ENCODE measurements around the gene FEM1C. TPM values are rescaled to one million over a fixed set of nuclear protein-coding genes. Genes with fewer than 3 reads are reported as not detected.

FEM1C gene, protein sequence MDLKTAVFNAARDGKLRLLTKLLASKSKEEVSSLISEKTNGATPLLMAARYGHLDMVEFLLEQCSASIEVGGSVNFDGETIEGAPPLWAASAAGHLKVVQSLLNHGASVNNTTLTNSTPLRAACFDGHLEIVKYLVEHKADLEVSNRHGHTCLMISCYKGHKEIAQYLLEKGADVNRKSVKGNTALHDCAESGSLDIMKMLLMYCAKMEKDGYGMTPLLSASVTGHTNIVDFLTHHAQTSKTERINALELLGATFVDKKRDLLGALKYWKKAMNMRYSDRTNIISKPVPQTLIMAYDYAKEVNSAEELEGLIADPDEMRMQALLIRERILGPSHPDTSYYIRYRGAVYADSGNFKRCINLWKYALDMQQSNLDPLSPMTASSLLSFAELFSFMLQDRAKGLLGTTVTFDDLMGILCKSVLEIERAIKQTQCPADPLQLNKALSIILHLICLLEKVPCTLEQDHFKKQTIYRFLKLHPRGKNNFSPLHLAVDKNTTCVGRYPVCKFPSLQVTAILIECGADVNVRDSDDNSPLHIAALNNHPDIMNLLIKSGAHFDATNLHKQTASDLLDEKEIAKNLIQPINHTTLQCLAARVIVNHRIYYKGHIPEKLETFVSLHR
- total RNA-seq: 11.1 TPM

- intact Hi-C loops (cut with DNase I): loop anchor here (2.0 to 10.0 kb wide), 7 partner anchors 33 to 540 kb away; partner anchors contain the start of genes AP3S1, ATG12, CCDC112 and COMMD10
- DNase-seq (ENCODE audit: low spot score in 2 of 2): peak; percentile 92 to 99
- Histone ChIP-seq H3K27ac (peak within 1 kb of the TSS; percentile 95 to 99), H3K9me3 (peaks cover 0 to 3% of the 10 kb centered on the region in 2 donors), H3K27me3 (no peaks in the 10 kb centered on the region), H3K4me1 (peaks cover 3 to 14% of the 10 kb centered on the region in 2 donors), H3K36me3 (peaks cover 0 to 3% of the 10 kb centered on the region in 2 donors), H3K4me3 (peak within 1 kb of the TSS; percentile 75 to 90)
- no peak for TF ChIP-seq CTCF (IDR thresholded peaks at IDR 0.05)
These were observed at the start of gene FEM1C for GRCh38 chr5:115544436-115545350. TSS of gene FEM1C (minus strand) at chr5:115544775. CDS start at chr5:115543493, 1,282 bp downstream.

DNA sequence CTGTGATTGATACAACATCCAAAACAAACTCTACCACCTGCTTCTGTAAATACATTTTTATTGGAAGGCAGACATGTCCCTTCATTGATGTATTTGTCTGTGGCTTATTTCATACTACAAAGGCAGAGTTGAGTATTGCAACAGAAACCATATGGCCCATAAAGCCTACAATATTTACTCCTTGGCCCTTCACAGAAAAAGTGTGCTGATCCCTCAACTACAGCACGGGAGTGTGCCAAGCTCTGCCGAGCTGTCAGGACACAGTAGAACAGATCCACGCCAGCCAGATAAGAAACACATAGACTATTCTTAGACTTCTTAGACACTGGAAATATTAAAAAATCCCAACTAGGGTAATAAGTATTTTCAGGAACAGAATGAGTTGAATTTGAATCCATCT is 44.5 kb upstream of the FEM1C start:
- intact Hi-C loops (cut with DNase I): no loop called here
- TF ChIP-seq CTCF (IDR thresholded peaks at IDR 0.05): no peak
- H3K4me3 ChIP-seq: no peak overlapping the region
- H3K27ac ChIP-seq: no peak overlapping the region
- no peaks in the 10 kb centered on the region for H3K9me3 ChIP-seq
- no peaks in the 10 kb centered on the region for H3K36me3 ChIP-seq
- no peak for DNase-seq (ENCODE audit: low spot score in 2 of 2)
- no peaks in the 10 kb centered on the region for H3K4me1 ChIP-seq
- no peaks in the 10 kb centered on the region for H3K27me3 ChIP-seq

DNA sequence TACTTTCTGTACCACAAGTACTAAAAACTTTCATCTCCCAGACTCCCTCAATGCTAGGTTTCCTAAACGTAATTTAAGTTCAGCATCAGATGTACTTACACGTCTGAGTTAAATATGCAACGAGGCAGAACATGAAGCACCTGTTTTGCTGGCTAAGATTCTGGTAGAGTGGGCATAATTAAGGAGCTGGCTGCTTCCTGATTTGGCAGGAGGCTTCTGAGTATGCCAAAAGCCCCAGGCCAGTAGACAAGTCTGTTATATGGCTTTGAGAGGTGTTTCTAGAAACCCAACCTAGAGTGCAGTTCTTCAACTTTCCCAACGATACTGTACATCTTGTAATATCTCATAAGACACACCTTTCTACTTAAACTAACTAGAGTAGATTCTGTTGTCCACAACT is 44.1 kb upstream of the FEM1C start:
- intact Hi-C loops (cut with DNase I): no loop called here
- Histone ChIP-seq H3K27me3 (no peaks in the 10 kb centered on the region), H3K4me3 (no peak overlapping the region), H3K9me3 (no peaks in the 10 kb centered on the region), H3K36me3 (no peaks in the 10 kb centered on the region), H3K27ac (no peak overlapping the region), H3K4me1 (no peaks in the 10 kb centered on the region)
- no peak for TF ChIP-seq CTCF (IDR thresholded peaks at IDR 0.05)
- DNase-seq (ENCODE audit: low spot score in 2 of 2): no peak

DNA sequence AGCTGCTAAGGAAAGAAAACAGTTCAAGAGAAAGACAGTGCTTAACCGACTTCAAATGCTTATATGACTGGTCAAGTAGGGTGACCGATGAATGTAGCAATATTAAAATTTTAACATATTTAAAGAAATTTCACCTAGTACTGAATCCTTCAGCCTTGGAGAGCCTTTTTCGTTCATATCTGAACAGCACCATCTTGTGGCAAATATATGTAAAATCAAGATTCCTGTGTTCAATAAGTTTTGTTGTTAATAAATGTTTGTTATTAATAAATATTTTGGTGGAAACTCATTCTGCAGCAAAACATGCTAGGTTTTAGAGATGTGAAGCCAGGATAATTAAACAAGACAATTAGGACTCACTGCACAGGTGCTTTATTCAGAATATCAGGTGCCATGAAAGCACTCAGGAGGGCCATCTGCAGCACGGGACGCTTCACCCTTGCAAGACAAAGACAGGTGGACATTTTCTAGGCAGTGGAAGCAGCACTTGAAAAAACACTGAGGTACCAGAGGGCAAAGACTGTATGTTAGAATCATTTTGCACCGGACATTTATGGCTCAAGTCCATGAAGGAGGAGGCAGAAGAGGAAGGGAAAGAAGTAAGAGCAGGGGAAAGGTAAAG is 42.1 kb upstream of the FEM1C start:
- DNase-seq (ENCODE audit: low spot score in 2 of 2): no peak
- Histone ChIP-seq H3K36me3 (no peaks in the 10 kb centered on the region), H3K27me3 (no peaks in the 10 kb centered on the region), H3K4me1 (no peaks in the 10 kb centered on the region), H3K4me3 (no peak overlapping the region), H3K9me3 (no peaks in the 10 kb centered on the region), H3K27ac (no peak overlapping the region)
- intact Hi-C loops (cut with DNase I): loop anchor here (1.0 kb wide), 1 partner anchor 277 kb away; no protein-coding TSS in a partner anchor
- TF ChIP-seq CTCF (IDR thresholded peaks at IDR 0.05): peak; percentile 33 to 64 (median 55)

- no peaks in the 10 kb centered on the region for H3K4me1 ChIP-seq
- no peaks in the 10 kb centered on the region for H3K27me3 ChIP-seq
- TF ChIP-seq CTCF (IDR thresholded peaks at IDR 0.05): no peak
- no peaks in the 10 kb centered on the region for H3K9me3 ChIP-seq
- DNase-seq (ENCODE audit: low spot score in 2 of 2): no peak
- H3K27ac ChIP-seq: no peak overlapping the region
- intact Hi-C loops (cut with DNase I): no loop called here
- H3K4me3 ChIP-seq: no peak overlapping the region
- H3K36me3 ChIP-seq: peaks cover 5 to 6% of the 10 kb centered on the region in 2 donors
These were observed 40.7 kb upstream of the FEM1C start for GRCh38 chr5:115585265-115585664.

Measured in ascending aorta (tissue), 2 donors.